Measurements from ENCODE around the gene MSI2.

MSI2 gene

DNA sequence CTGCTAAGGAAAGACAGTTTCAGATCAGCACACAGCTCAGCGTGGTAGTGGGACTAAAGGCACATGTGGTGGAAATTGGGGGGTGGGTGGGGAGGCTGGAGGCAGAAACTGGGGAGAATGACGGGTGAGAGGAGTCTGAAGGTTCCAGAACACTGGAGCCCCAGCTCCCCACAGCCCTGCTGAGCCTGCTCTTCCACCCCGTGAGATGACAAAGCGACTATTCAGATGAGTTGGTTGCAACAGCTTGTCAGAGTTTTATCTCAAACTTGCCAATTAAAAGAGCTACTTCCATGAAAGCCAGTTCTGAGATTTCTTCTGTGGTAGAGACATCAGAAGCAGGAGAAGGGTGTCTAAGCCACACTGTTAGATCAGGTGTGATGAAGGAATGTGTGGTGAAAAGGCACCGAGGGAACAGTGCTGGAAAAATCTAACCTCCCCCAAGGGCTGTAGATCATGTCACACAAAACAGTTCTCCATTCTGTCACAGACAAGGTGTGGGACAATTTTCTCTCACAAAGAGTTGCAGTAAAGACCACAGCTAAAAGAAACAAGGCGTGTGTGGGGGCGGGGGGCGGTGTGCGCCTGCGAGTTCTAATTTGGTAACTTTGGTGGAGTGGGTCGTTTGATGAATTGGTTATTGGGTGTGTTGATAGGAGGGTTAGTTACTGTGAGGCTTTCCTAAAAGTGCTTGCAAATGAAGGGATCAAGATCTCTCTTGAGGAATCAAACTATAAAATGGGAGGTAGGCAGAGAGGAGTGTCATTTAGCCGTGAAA, 449.8 kb downstream of the MSI2 start:
- no peak for TF ChIP-seq CTCF (IDR thresholded peaks at IDR 0.05; ENCODE audit: insufficient read depth, low read depth, low read length, missing control alignments)
- H3K4me3 ChIP-seq (ENCODE audit: low read depth, low read length), result no peak overlapping the region
- DNase-seq (ENCODE audit: low read depth), result no peak

DNA sequence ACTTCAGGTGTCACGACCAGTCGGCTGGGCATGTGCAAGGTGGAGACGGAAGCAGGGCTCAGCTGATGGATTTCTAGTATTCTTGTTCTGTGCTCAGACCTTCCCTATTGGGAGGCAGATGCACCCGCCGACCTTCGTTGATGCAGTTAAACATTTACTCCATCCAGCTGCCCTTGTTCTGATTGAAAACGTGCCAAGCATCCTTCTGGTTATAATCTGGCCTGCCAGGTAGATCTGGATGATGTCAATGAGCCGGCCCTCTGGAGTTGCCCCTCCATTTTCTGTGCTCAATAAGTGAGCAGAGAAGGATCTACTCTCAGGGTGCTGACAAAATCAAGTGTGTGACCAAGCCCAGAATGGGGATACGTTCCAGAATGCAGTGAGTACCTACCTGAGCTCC, 450.4 kb downstream of the MSI2 start:
- no peak overlapping the region for H3K4me3 ChIP-seq (ENCODE audit: low read depth, low read length)
- no peak for TF ChIP-seq CTCF (IDR thresholded peaks at IDR 0.05; ENCODE audit: insufficient read depth, low read depth, low read length, missing control alignments)
- no peak for DNase-seq (ENCODE audit: low read depth)

GRCh38 chr17:57707892-57708291, 451.6 kb downstream of the MSI2 start:
- no peak overlapping the region for H3K4me3 ChIP-seq (ENCODE audit: low read depth, low read length)
- no peak for DNase-seq (ENCODE audit: low read depth)
- no peak for TF ChIP-seq CTCF (IDR thresholded peaks at IDR 0.05; ENCODE audit: insufficient read depth, low read depth, low read length, missing control alignments)

DNA sequence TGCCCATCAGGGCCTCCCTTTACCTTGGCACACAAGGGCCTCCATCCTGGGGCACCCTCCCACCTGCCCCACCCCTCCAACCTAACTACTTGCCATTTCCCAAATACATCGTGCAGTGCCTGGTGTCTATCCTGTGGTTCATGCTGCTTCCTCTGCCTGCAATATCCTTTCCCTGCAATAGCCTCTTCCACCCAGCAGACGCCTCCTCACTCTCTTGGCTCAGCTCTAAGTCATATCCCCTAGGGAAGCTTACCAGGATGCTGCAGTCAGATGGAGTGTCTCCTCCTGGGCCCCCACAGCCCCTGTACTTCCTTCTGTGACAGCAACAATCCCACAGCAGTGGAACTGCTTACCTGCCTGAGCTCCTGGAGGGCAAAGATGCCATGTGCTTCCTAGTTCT, 452.1 kb downstream of the MSI2 start:
- no peak for DNase-seq (ENCODE audit: low read depth)
- H3K4me3 ChIP-seq (ENCODE audit: low read depth, low read length), result no peak overlapping the region
- no peak for TF ChIP-seq CTCF (IDR thresholded peaks at IDR 0.05; ENCODE audit: insufficient read depth, low read depth, low read length, missing control alignments)

- TF ChIP-seq CTCF (IDR thresholded peaks at IDR 0.05; ENCODE audit: insufficient read depth, low read depth, low read length, missing control alignments), result no peak
- DNase-seq (ENCODE audit: low read depth), result no peak
- no peak overlapping the region for H3K4me3 ChIP-seq (ENCODE audit: low read depth, low read length)
These were observed 456.8 kb downstream of the MSI2 start for GRCh38 chr17:57713140-57713539.

GRCh38 chr17:57714665-57715180, 458.4 kb downstream of the MSI2 start:
- TF ChIP-seq CTCF (IDR thresholded peaks at IDR 0.05; ENCODE audit: insufficient read depth, low read depth, low read length, missing control alignments), result no peak
- no peak overlapping the region for H3K4me3 ChIP-seq (ENCODE audit: low read depth, low read length)
- no peak for DNase-seq (ENCODE audit: low read depth)

GRCh38 chr17:57715981-57716380, 459.7 kb downstream of the MSI2 start:
- TF ChIP-seq CTCF (IDR thresholded peaks at IDR 0.05; ENCODE audit: insufficient read depth, low read depth, low read length, missing control alignments), result no peak
- DNase-seq (ENCODE audit: low read depth), result no peak
- no peak overlapping the region for H3K4me3 ChIP-seq (ENCODE audit: low read depth, low read length)
